CD4-positive, alpha-beta T cell (primary cell): ENCODE results near the gene PTGER3. TPM values are rescaled to one million over a fixed set of nuclear protein-coding genes. Genes with fewer than 3 reads are reported as not detected.

Experiments
- ATAC-seq: fragments of 200-7000 bp; cut with Tn5 transposase; one replicate; pipeline ENCODE4 v1.10.0; 2022; ENCODE audit warnings: mild to moderate bottlenecking; ENCODE audit not compliant: poor library complexity
- CTCF ChIA-PET: fragments of 350-600 bp; sonication (Branson Sonifier 250); formaldehyde crosslinking; loops from one replicate; lab custom pipeline; 2021; ENCODE audit warnings: antibody characterized with exemption, inconsistent platforms; lab: Charles Lee
- POLR2A ChIA-PET: fragments of 350-600 bp; sonication (Branson Sonifier 250); formaldehyde crosslinking; loops from one replicate; lab custom pipeline; 2021; ENCODE audit warnings: antibody characterized with exemption, inconsistent platforms; lab: Charles Lee
- DNase-seq, 14 experiments: peaks; one replicate each; pipeline ENCODE4 v3.0.0-alpha.2; 2013 to 2020; ENCODE audit warnings: mixed read lengths in 2 of 14
- H3K27ac ChIP-seq, 2 donors: one replicate each; pipeline versions ENCODE4 v1.5.1 to v1.7.0; 2013; ENCODE audit warnings: low read length in 2 of 2, low read depth in 1 of 2, mild to moderate bottlenecking in 1 of 2
- H3K27me3 ChIP-seq, 2 experiments: 1 replicate in 1 of 2; 2 replicates in 1 of 2; pipeline versions ENCODE4 v1.6.1 to v1.7.0; 2013; ENCODE audit warnings: low read length in 2 of 2, control low read depth in 1 of 2, mild to moderate bottlenecking in 1 of 2, moderate library complexity in 1 of 2; ENCODE audit not compliant: insufficient read depth in 2 of 2, control insufficient read depth in 1 of 2
- H3K36me3 ChIP-seq: one replicate; pipeline ENCODE4 v1.6.1; 2013; ENCODE audit warnings: low read length, control low read depth; ENCODE audit not compliant: insufficient read depth
- H3K4me1 ChIP-seq: one replicate; pipeline ENCODE4 v1.6.1; 2013; ENCODE audit warnings: low read length, control low read depth; ENCODE audit not compliant: insufficient read depth
- H3K4me3 ChIP-seq: one replicate; pipeline ENCODE4 v1.5.1; 2013; ENCODE audit warnings: mild to moderate bottlenecking, low read length, moderate library complexity
- H3K9me3 ChIP-seq, 2 experiments: 1 replicate in 1 of 2; 2 replicates in 1 of 2; pipeline versions ENCODE4 v1.6.1 to v1.7.0; 2013; ENCODE audit warnings: low read length in 2 of 2, mild to moderate bottlenecking in 2 of 2, control low read depth in 1 of 2, moderate library complexity in 1 of 2; ENCODE audit not compliant: control insufficient read depth in 1 of 2, insufficient read depth in 1 of 2
- H3K27ac Mint-ChIP-seq: one replicate; pipeline ENCODE4 v1.8.0; 2020; ENCODE audit warnings: mixed read lengths
- H3K27me3 Mint-ChIP-seq: one replicate; pipeline ENCODE4 v1.8.0; 2021; ENCODE audit warnings: mixed read lengths
- H3K36me3 Mint-ChIP-seq: one replicate; pipeline ENCODE4 v1.8.0; 2021; ENCODE audit warnings: low read depth, mixed read lengths
- H3K4me1 Mint-ChIP-seq: one replicate; pipeline ENCODE4 v1.8.0; 2021; ENCODE audit warnings: low read depth, mixed read lengths
- H3K4me3 Mint-ChIP-seq: one replicate; pipeline ENCODE4 v1.8.0; 2020; ENCODE audit warnings: mild to moderate bottlenecking, mixed read lengths
- H3K9me3 Mint-ChIP-seq: one replicate; pipeline ENCODE4 v1.8.0; 2020; ENCODE audit warnings: mixed read lengths
- intact Hi-C, 2 experiments: fragments of 100-400 bp; cut with DNase I in 1 of 2; cut with micrococcal nuclease in 1 of 2; formaldehyde crosslinking; loops; one replicate each; pipeline versions ENCODE4 v1.15.1 to v1.9.0; 2023 to 2025; cut with DNase I, micrococcal nuclease
- total RNA-seq, 174 experiments: library from RNA in 2 of 174; stranded (reverse) in 2 of 174; gene quantifications; one replicate each; pipeline ENCODE4 v1.2.3 and lab custom pipeline; 2021 to 2026
- TF ChIP-seq, protein P1 (sequence below): fragments of 200-600 bp; IDR thresholded peaks from one replicate; pipeline ENCODE4 v1.8.0; 2022; ENCODE audit warnings: antibody characterized with exemption, mild to moderate bottlenecking

PTGER3 gene
- total RNA-seq, 2 experiments from 2014 or later = not detected

DNA sequence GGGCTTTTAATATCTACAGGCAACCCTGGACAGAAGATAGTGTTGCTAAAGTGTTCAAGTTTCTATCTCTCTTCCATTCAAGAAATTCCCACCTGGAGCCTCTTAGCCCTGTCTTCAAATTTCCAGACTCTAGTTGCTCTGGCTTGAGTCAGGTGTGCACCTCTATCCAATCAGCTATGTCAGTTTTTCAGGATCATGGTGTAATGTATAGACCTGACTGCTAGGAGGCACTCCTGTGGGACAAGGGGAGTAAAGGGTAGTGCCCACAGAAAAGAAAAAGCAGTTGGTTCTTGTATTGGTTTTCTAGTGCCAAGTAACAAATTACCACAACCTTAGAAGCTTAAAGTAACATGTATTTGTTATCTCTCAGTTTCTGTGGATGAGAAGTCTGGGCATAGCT lies 39.4 kb upstream of the PTGER3 start:
- peaks cover 2% of the 10 kb centered on the region for H3K4me1 Mint-ChIP-seq
- TF ChIP-seq, protein P1, sequence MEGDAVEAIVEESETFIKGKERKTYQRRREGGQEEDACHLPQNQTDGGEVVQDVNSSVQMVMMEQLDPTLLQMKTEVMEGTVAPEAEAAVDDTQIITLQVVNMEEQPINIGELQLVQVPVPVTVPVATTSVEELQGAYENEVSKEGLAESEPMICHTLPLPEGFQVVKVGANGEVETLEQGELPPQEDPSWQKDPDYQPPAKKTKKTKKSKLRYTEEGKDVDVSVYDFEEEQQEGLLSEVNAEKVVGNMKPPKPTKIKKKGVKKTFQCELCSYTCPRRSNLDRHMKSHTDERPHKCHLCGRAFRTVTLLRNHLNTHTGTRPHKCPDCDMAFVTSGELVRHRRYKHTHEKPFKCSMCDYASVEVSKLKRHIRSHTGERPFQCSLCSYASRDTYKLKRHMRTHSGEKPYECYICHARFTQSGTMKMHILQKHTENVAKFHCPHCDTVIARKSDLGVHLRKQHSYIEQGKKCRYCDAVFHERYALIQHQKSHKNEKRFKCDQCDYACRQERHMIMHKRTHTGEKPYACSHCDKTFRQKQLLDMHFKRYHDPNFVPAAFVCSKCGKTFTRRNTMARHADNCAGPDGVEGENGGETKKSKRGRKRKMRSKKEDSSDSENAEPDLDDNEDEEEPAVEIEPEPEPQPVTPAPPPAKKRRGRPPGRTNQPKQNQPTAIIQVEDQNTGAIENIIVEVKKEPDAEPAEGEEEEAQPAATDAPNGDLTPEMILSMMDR = no peak
- CTCF ChIA-PET = no interaction called here

DNA sequence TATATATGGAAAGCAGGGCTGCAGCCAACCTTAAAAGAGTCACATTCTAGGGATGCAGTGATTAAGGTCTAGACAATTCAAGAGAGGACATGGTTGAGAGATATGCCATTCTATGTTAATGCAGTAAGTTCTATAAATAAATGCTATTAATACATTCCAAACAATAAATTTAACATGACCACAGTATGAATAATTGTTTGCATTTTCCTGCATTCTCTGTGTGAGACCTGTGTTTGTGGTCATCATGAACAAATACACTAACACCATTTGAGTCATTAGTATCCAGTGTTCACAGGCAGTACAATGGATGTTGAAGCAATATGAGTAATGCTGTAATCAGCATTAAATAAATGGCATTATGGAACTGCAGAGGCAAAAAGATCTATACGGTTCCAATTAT lies 38.7 kb upstream of the PTGER3 start:
- peaks cover 4% of the 10 kb centered on the region for H3K36me3 Mint-ChIP-seq

More for the DNA sequence above, 39.4 kb upstream of the PTGER3 start:
- Mint-ChIP-seq H3K9me3 (no peaks in the 10 kb centered on the region), H3K36me3 (peaks cover under 1% of the 10 kb centered on the region), H3K4me3 (no peak overlapping the region), H3K27me3 (peaks cover 65% of the 10 kb centered on the region), H3K27ac (no peak overlapping the region)
- no peak for ATAC-seq
- Histone ChIP-seq H3K27ac (no peak overlapping the region), H3K4me3 (no peak overlapping the region), H3K27me3 (peaks cover 12 to 21% of the 10 kb centered on the region in 2 experiments), H3K4me1 (no peaks in the 10 kb centered on the region), H3K9me3 (no peaks in the 10 kb centered on the region), H3K36me3 (no peaks in the 10 kb centered on the region)
- no peak for DNase-seq
- POLR2A ChIA-PET = no interaction called here
- intact Hi-C loops = loop anchor here in 1 of 2 experiments (10.0 kb wide), 1 partner anchor 732 kb away; the partner anchor contains the start of gene ANKRD13C

DNA sequence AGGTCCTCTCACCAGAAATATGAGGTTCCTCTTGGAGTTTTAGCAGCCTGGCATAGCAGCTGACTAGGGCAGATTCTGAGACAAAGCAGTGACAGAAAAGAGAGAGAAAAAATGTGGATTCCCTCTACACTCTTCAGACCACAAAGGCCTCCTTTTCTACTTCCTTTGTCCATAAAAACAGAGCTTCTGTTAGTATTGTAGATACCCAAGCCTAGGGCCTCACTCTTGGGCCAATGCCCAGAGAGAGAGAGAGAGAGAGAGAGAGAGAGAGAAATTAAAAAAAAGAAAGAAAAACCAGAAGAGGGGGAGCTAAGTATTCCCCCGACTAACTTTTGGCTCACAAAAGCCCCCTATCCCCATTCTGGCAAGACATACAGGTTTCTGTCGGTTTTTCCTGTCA lies 35.7 kb upstream of the PTGER3 start:
- H3K27me3 ChIP-seq = peaks cover 12 to 21% of the 10 kb centered on the region in 2 experiments
- Mint-ChIP-seq H3K36me3 (peaks cover 27% of the 10 kb centered on the region), H3K9me3 (peaks cover 2% of the 10 kb centered on the region), H3K4me3 (no peak overlapping the region), H3K27me3 (peaks cover 43% of the 10 kb centered on the region), H3K27ac (no peak overlapping the region), H3K4me1 (peaks cover 39% of the 10 kb centered on the region)
- H3K36me3 ChIP-seq = peaks cover 3% of the 10 kb centered on the region
- H3K4me1 ChIP-seq = peaks cover 9% of the 10 kb centered on the region
- ChIA-PET CTCF (no interaction called here), POLR2A (no interaction called here)
- H3K4me3 ChIP-seq = no peak overlapping the region
- H3K27ac ChIP-seq = no peak overlapping the region
- no peaks in the 10 kb centered on the region for H3K9me3 ChIP-seq
- TF ChIP-seq, protein P1 = no peak
- intact Hi-C loops = loop anchor here (5.0 to 10.0 kb wide), 3 partner anchors 671 to 731 kb away; partner anchors contain the start of genes ANKRD13C (in 2 of the 2) and CTH (in 1 of the 2)
- ATAC-seq (no peak), DNase-seq (no peak)

More for the DNA sequence above, 38.7 kb upstream of the PTGER3 start:
- H3K27ac ChIP-seq = no peak overlapping the region
- Mint-ChIP-seq H3K27ac (no peak overlapping the region), H3K27me3 (peaks cover 65% of the 10 kb centered on the region), H3K4me1 (peaks cover 9% of the 10 kb centered on the region), H3K9me3 (no peaks in the 10 kb centered on the region), H3K4me3 (no peak overlapping the region)
- peaks cover 12 to 21% of the 10 kb centered on the region in 2 experiments for H3K27me3 ChIP-seq
- no peaks in the 10 kb centered on the region for H3K36me3 ChIP-seq
- TF ChIP-seq, protein P1 = no peak
- H3K4me3 ChIP-seq = no peak overlapping the region
- ATAC-seq = no peak
- POLR2A ChIA-PET = no interaction called here
- intact Hi-C loops = loop anchor here in 1 of 2 experiments (10.0 kb wide), 1 partner anchor 732 kb away; the partner anchor contains the start of gene ANKRD13C
- peaks cover 5% of the 10 kb centered on the region for H3K4me1 ChIP-seq
- H3K9me3 ChIP-seq = no peaks in the 10 kb centered on the region
- DNase-seq = no peak
- CTCF ChIA-PET = no interaction called here
